Liver (tissue), 9 donors: ENCODE results near the gene ARMC9. TPM values are rescaled to one million over a fixed set of nuclear protein-coding genes. Genes with fewer than 3 reads are reported as not detected.

Source experiments
- DNase-seq: peaks from one replicate; pipeline ENCODE4 v3.0.0-alpha.2; 2017; ENCODE audit warnings: low spot score
- H3K27ac ChIP-seq, 2 donors: one replicate each; pipeline ENCODE4 v1.7.0; 2013; ENCODE audit warnings: inconsistent platforms in 2 of 2, low read length in 2 of 2, control low read depth in 1 of 2, low read depth in 1 of 2, mild to moderate bottlenecking in 1 of 2
- H3K27me3 ChIP-seq, 4 donors: one replicate each; pipeline versions ENCODE4 v1.6.1 to v1.7.0; 2013; ENCODE audit warnings: low read length in 3 of 4, inconsistent platforms in 1 of 4, mild to moderate bottlenecking in 1 of 4, moderate library complexity in 1 of 4; ENCODE audit not compliant: control insufficient read depth in 4 of 4, insufficient read depth in 4 of 4
- H3K36me3 ChIP-seq, 4 donors: one replicate each; pipeline versions ENCODE4 v1.6.1 to v1.7.0; 2013; ENCODE audit warnings: low read length in 3 of 4, mild to moderate bottlenecking in 3 of 4, low read depth in 1 of 4, moderate library complexity in 1 of 4; ENCODE audit not compliant: control insufficient read depth in 4 of 4, insufficient read depth in 3 of 4
- H3K4me1 ChIP-seq, 4 donors: one replicate each; pipeline versions ENCODE4 v1.6.1 to v1.7.0; 2013; ENCODE audit warnings: low read length in 3 of 4, mild to moderate bottlenecking in 3 of 4, moderate library complexity in 1 of 4; ENCODE audit not compliant: control insufficient read depth in 4 of 4, insufficient read depth in 4 of 4
- H3K4me3 ChIP-seq, 3 donors: one replicate each; pipeline versions ENCODE4 v1.6.1 to v1.7.0; 2013; ENCODE audit warnings: low read length in 3 of 3, control low read depth in 1 of 3, low read depth in 1 of 3, mild to moderate bottlenecking in 1 of 3
- H3K9ac ChIP-seq, 2 donors: one replicate each; pipeline ENCODE4 v1.7.0; 2013; ENCODE audit warnings: low read length in 2 of 2, mild to moderate bottlenecking in 2 of 2, moderate library complexity in 2 of 2, control low read depth in 1 of 2, low read depth in 1 of 2
- H3K9me3 ChIP-seq, 4 donors: one replicate each; pipeline versions ENCODE4 v1.6.1 to v1.7.0; 2013; ENCODE audit warnings: low read length in 3 of 4; ENCODE audit not compliant: control insufficient read depth in 4 of 4
- FOXA1 ChIP-seq: IDR thresholded peaks from 2 replicates; pipeline ENCODE4 v1.6.1; 2016; ENCODE audit warnings: antibody characterized with exemption
- GABPA ChIP-seq, 2 donors: IDR thresholded peaks in 1 of 2; conservative IDR thresholded peaks in 1 of 2; 2 replicates each; pipeline ENCODE4 v1.6.1; 2016; ENCODE audit warnings: antibody characterized with exemption in 2 of 2, mild to moderate bottlenecking in 1 of 2, moderate library complexity in 1 of 2
- HNF4G ChIP-seq: IDR thresholded peaks from 2 replicates; pipeline ENCODE4 v1.6.1; 2016; ENCODE audit warnings: antibody characterized with exemption
- JUND ChIP-seq, 2 donors: IDR thresholded peaks; 2 replicates each; pipeline ENCODE4 v1.6.1; 2016; ENCODE audit warnings: antibody characterized with exemption in 2 of 2
- NR2F2 ChIP-seq: IDR thresholded peaks from 2 replicates; pipeline ENCODE4 v1.6.1; 2016; ENCODE audit warnings: antibody characterized with exemption
- RAD21 ChIP-seq, 2 donors: IDR thresholded peaks; 2 replicates each; pipeline ENCODE4 v1.6.1; 2016; ENCODE audit warnings: antibody characterized with exemption in 2 of 2, mild to moderate bottlenecking in 2 of 2
- RXRA ChIP-seq, 2 donors: IDR thresholded peaks; 2 replicates each; pipeline ENCODE4 v1.6.1; 2017 to 2018; ENCODE audit warnings: antibody characterized with exemption in 2 of 2, mild to moderate bottlenecking in 1 of 2
- YY1 ChIP-seq: IDR thresholded peaks from 2 replicates; pipeline ENCODE4 v1.6.1; 2016; ENCODE audit warnings: antibody characterized with exemption, mild to moderate bottlenecking
- WGBS: extraction: QIAGEN DNeasy Blood & Tissue Kit; methylation state at CpG from one replicate; pipeline ENCODE4 v1.1.7; 2013; 5-methylcytosine and 5-hydroxymethylcytosine counted together
- polyA plus RNA-seq, 2 donors: library from polyadenylated mRNA; stranded (reverse) in 1 of 2; unstranded in 1 of 2; fragments of 200-250 nt in 1 of 2; fragments of >200 nt in 1 of 2; fragmentation: Nextera tagmentation in 1 of 2; extraction: Ambion mirVana in 1 of 2; gene quantifications; one replicate each; pipeline versions ENCODE4 v1.2.1 to v1.2.3, GENCODE V29; 2013 to 2015
- total RNA-seq, 2 donors: library from RNA; depleted of rRNA; stranded (reverse); fragments of >200 nt; gene quantifications; one replicate each; pipeline ENCODE4 v1.2.3, GENCODE V29; 2014
- TF ChIP-seq, protein P1 (sequence below): IDR thresholded peaks from 2 replicates; pipeline ENCODE4 v1.6.1; 2016; ENCODE audit warnings: antibody characterized with exemption
- TF ChIP-seq, protein P2 (sequence below): IDR thresholded peaks from 2 replicates; pipeline ENCODE4 v1.6.1; 2016; ENCODE audit warnings: antibody characterized with exemption
- TF ChIP-seq, protein P3 (sequence below): IDR thresholded peaks from 2 replicates; pipeline ENCODE4 v1.6.1; 2016; ENCODE audit warnings: antibody characterized with exemption
- TF ChIP-seq, protein P4 (sequence below): IDR thresholded peaks from 2 replicates; pipeline ENCODE4 v1.6.1; 2016; ENCODE audit warnings: antibody characterized with exemption, mild to moderate bottlenecking
- TF ChIP-seq, protein P5 (sequence below): fragments of 150-350 bp; IDR thresholded peaks from 2 replicates; pipeline ENCODE4 v1.5.1; 2017; ENCODE audit warnings: improper control_type of control experiment, low read depth, low read length; ENCODE audit not compliant: missing input control
- donor health status: healthy.
- donor health status: healthy.
- donor health status: healthy.
- donor health status: healthy.
- donor health status: healthy.

ARMC9 gene
- total and polyA plus RNA-seq, 4 donors: 1.1 to 2.3 (median 1.8) TPM

DNA sequence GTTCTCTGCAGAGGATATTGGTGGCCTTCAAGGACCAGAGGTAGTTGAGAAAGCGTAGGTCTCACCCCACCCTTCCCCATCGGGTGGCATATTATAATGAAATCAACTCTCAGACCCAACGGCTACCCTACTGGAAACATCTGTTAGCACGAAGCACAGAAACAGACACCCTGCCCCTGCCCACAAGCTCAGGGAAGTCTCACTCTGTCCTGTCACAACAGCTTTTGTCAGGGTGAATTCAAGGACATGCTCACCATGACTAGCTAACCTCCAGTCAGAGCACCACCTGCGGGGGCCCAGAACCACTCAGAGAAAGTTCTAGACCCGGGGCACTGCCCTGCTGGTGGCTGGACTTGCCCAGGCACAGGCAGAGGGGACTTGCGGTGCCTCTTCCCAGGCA is 193.6 kb downstream of the ARMC9 start:
- Histone ChIP-seq H3K9ac (no peak overlapping the region), H3K4me1 (peaks cover 0 to 9% (median 0%) of the 10 kb centered on the region in 4 donors), H3K27ac (no peak overlapping the region), H3K4me3 (no peak overlapping the region), H3K9me3 (no peaks in the 10 kb centered on the region), H3K36me3 (no peaks in the 10 kb centered on the region), H3K27me3 (peaks cover 0 to 3% (median 0%) of the 10 kb centered on the region in 4 donors)
- DNase-seq: no peak
- WGBS: 87% methylated on average over 7 of the region's 7 CpGs
- TF ChIP-seq, protein P1, sequence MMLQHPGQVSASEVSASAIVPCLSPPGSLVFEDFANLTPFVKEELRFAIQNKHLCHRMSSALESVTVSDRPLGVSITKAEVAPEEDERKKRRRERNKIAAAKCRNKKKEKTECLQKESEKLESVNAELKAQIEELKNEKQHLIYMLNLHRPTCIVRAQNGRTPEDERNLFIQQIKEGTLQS: no peak
- TF ChIP-seq RAD21 (IDR thresholded peaks at IDR 0.05) (no peak), YY1 (no peak), GABPA (IDR thresholded peaks at IDR 0.05 in 1 of 2, conservative IDR thresholded peaks at IDR 0.05 in 1 of 2) (no peak), JUND (IDR thresholded peaks at IDR 0.05) (no peak), RXRA (IDR thresholded peaks at IDR 0.05) (no peak), FOXA1 (no peak), NR2F2 (no peak), HNF4G (no peak)
- TF ChIP-seq, protein P2, sequence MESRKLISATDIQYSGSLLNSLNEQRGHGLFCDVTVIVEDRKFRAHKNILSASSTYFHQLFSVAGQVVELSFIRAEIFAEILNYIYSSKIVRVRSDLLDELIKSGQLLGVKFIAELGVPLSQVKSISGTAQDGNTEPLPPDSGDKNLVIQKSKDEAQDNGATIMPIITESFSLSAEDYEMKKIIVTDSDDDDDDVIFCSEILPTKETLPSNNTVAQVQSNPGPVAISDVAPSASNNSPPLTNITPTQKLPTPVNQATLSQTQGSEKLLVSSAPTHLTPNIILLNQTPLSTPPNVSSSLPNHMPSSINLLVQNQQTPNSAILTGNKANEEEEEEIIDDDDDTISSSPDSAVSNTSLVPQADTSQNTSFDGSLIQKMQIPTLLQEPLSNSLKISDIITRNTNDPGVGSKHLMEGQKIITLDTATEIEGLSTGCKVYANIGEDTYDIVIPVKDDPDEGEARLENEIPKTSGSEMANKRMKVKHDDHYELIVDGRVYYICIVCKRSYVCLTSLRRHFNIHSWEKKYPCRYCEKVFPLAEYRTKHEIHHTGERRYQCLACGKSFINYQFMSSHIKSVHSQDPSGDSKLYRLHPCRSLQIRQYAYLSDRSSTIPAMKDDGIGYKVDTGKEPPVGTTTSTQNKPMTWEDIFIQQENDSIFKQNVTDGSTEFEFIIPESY: no peak
- TF ChIP-seq, protein P3, sequence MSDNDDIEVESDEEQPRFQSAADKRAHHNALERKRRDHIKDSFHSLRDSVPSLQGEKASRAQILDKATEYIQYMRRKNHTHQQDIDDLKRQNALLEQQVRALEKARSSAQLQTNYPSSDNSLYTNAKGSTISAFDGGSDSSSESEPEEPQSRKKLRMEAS: no peak
- TF ChIP-seq, protein P4, sequence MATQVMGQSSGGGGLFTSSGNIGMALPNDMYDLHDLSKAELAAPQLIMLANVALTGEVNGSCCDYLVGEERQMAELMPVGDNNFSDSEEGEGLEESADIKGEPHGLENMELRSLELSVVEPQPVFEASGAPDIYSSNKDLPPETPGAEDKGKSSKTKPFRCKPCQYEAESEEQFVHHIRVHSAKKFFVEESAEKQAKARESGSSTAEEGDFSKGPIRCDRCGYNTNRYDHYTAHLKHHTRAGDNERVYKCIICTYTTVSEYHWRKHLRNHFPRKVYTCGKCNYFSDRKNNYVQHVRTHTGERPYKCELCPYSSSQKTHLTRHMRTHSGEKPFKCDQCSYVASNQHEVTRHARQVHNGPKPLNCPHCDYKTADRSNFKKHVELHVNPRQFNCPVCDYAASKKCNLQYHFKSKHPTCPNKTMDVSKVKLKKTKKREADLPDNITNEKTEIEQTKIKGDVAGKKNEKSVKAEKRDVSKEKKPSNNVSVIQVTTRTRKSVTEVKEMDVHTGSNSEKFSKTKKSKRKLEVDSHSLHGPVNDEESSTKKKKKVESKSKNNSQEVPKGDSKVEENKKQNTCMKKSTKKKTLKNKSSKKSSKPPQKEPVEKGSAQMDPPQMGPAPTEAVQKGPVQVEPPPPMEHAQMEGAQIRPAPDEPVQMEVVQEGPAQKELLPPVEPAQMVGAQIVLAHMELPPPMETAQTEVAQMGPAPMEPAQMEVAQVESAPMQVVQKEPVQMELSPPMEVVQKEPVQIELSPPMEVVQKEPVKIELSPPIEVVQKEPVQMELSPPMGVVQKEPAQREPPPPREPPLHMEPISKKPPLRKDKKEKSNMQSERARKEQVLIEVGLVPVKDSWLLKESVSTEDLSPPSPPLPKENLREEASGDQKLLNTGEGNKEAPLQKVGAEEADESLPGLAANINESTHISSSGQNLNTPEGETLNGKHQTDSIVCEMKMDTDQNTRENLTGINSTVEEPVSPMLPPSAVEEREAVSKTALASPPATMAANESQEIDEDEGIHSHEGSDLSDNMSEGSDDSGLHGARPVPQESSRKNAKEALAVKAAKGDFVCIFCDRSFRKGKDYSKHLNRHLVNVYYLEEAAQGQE: no peak
- TF ChIP-seq, protein P5, sequence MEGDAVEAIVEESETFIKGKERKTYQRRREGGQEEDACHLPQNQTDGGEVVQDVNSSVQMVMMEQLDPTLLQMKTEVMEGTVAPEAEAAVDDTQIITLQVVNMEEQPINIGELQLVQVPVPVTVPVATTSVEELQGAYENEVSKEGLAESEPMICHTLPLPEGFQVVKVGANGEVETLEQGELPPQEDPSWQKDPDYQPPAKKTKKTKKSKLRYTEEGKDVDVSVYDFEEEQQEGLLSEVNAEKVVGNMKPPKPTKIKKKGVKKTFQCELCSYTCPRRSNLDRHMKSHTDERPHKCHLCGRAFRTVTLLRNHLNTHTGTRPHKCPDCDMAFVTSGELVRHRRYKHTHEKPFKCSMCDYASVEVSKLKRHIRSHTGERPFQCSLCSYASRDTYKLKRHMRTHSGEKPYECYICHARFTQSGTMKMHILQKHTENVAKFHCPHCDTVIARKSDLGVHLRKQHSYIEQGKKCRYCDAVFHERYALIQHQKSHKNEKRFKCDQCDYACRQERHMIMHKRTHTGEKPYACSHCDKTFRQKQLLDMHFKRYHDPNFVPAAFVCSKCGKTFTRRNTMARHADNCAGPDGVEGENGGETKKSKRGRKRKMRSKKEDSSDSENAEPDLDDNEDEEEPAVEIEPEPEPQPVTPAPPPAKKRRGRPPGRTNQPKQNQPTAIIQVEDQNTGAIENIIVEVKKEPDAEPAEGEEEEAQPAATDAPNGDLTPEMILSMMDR: no peak

GRCh38 chr2:231392431-231393148 is 194.2 kb downstream of the ARMC9 start:
- no peak overlapping the region for H3K4me3 ChIP-seq
- no peak overlapping the region for H3K27ac ChIP-seq
- no peak overlapping the region for H3K9ac ChIP-seq
- peaks cover 0 to 9% (median 0%) of the 10 kb centered on the region in 4 donors for H3K4me1 ChIP-seq
- no peak for DNase-seq
- H3K27me3 ChIP-seq: peaks cover 0 to 3% (median 0%) of the 10 kb centered on the region in 4 donors
- H3K9me3 ChIP-seq: no peaks in the 10 kb centered on the region
- H3K36me3 ChIP-seq: no peaks in the 10 kb centered on the region
- TF ChIP-seq, protein P5: no peak
- 96% methylated on average over 14 of the region's 14 CpGs for WGBS
